Thoracic aorta (tissue), 2 donors: ENCODE data around the gene GRM8. TPM values are rescaled to one million over a fixed set of nuclear protein-coding genes. Genes with fewer than 3 reads are reported as not detected.

Experiments used
- ATAC-seq: fragments of 150-250 bp; one replicate; pipeline ENCODE4 v1.8.0; 2017; ENCODE audit warnings: low read depth; ENCODE audit not compliant: insufficient number of reproducible peaks, low FRiP score
- DNase-seq: peaks from one replicate; pipeline ENCODE4 v3.0.0-alpha.2; 2020; ENCODE audit warnings: low spot score
- H3K27ac ChIP-seq, 2 donors: fragments of 200-600 bp; sonication (generic); 1 replicate in 1 of 2; 2 replicates in 1 of 2; pipeline ENCODE4 v1.5.1; 2016; ENCODE audit warnings: mild to moderate bottlenecking in 2 of 2, moderate library complexity in 2 of 2
- H3K27me3 ChIP-seq: fragments of 200-600 bp; sonication (generic); replicated peaks from 2 replicates; pipeline ENCODE4 v1.6.0; 2016; ENCODE audit warnings: mild to moderate bottlenecking; ENCODE audit not compliant: insufficient read depth
- H3K36me3 ChIP-seq: fragments of 200-600 bp; sonication (generic); one replicate; pipeline ENCODE4 v1.5.1; 2016
- H3K4me1 ChIP-seq, 2 donors: fragments of 200-600 bp; sonication (generic); 1 replicate in 1 of 2; 2 replicates in 1 of 2; pipeline versions ENCODE4 v1.5.1 to v1.6.0; 2016; ENCODE audit warnings: low read depth in 2 of 2, mild to moderate bottlenecking in 1 of 2; ENCODE audit not compliant: control insufficient read depth in 1 of 2
- H3K4me3 ChIP-seq: fragments of 200-600 bp; sonication (generic); 2 replicates; pipeline ENCODE4 v1.5.1; 2016; ENCODE audit warnings: mild to moderate bottlenecking
- H3K9me3 ChIP-seq: fragments of 200-600 bp; sonication (generic); 2 replicates; pipeline ENCODE4 v1.5.1; 2016
- CTCF ChIP-seq: fragments of 200-600 bp; sonication (generic); IDR thresholded peaks from one replicate; pipeline ENCODE4 v1.5.1; 2019; ENCODE audit warnings: antibody characterized with exemption
- total RNA-seq, 2 donors: library from RNA; depleted of rRNA; stranded (reverse); fragments of >200 nt; gene quantifications; one replicate each; pipeline versions ENCODE4 v1.1.0 to v1.2.3, GENCODE V29; 2016

GRM8 gene
- total RNA-seq, 2 donors from 2014 or later, result not detected

GRCh38 chr7:127266047-127266446 lies 13.3 kb upstream of the GRM8 start:
- no peak for ATAC-seq
- Histone ChIP-seq H3K4me1 (no peaks in the 10 kb centered on the region), H3K36me3 (no peaks in the 10 kb centered on the region), H3K27me3 (no peaks in the 10 kb centered on the region), H3K9me3 (no peaks in the 10 kb centered on the region), H3K4me3 (no peak overlapping the region), H3K27ac (no peak overlapping the region)
- DNase-seq, result no peak
- no peak for TF ChIP-seq CTCF

DNA sequence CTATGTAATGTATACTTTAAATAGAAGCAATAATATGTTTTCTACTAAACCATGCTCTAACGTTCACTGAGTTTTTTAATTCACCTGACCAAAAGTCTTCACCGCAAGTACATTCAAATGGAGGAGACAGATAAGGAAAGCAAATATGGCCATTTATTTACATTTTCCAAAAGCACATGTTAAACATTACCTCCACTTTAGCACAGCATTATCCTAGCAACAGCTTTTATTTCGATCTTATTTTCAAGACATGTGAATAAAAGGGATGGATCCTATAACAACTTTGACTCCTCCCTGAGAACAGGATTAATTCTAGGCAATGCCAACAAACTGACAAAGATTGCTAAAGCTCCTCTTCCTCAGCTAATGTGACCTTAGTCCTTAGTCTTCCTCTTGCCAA lies 11.5 kb upstream of the GRM8 start:
- no peaks in the 10 kb centered on the region for H3K9me3 ChIP-seq
- DNase-seq, result no peak
- no peak for ATAC-seq
- H3K4me3 ChIP-seq, result no peak overlapping the region
- no peak overlapping the region for H3K27ac ChIP-seq
- H3K27me3 ChIP-seq, result no peaks in the 10 kb centered on the region
- H3K36me3 ChIP-seq, result no peaks in the 10 kb centered on the region
- no peak for TF ChIP-seq CTCF
- H3K4me1 ChIP-seq, result no peaks in the 10 kb centered on the region

DNA sequence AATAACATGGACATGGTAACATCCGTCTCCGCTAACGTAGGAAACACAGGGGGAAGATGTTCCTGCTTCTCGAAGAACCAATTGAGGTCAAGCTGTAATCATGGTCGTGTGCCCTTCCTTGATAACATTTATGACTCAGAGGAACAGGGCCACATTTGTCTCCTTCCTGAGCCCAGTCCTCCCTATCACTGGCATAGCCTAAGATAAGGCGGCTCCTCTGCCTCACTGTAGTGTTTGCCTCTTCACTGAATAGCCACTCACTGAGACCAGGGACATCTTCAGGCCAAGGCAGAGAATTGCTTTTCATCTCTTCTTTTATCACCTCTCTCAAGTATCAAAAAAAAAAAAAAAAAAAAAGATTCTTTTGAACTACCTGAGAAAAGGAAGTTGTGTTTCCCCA lies 5.4 kb upstream of the GRM8 start:
- no peaks in the 10 kb centered on the region for H3K27me3 ChIP-seq

GRCh38 chr7:127257086-127257485 lies 4.3 kb upstream of the GRM8 start:
- no peak for TF ChIP-seq CTCF
- ATAC-seq (no peak), DNase-seq (no peak)
- peaks cover 5 to 7% of the 10 kb centered on the region in 2 donors for H3K4me1 ChIP-seq
- no peaks in the 10 kb centered on the region for H3K27me3 ChIP-seq
- H3K4me3 ChIP-seq, result no peak overlapping the region
- H3K36me3 ChIP-seq, result no peaks in the 10 kb centered on the region
- no peaks in the 10 kb centered on the region for H3K9me3 ChIP-seq
- H3K27ac ChIP-seq, result no peak overlapping the region

More for the DNA sequence above, 5.4 kb upstream of the GRM8 start:
- no peak overlapping the region for H3K4me3 ChIP-seq
- TF ChIP-seq CTCF, result no peak
- H3K27ac ChIP-seq, result no peak overlapping the region
- DNase-seq, result no peak
- no peak for ATAC-seq
- H3K9me3 ChIP-seq, result no peaks in the 10 kb centered on the region
- H3K36me3 ChIP-seq, result no peaks in the 10 kb centered on the region
- H3K4me1 ChIP-seq, result no peaks in the 10 kb centered on the region

GRCh38 chr7:127256041-127256725 lies 3.4 kb upstream of the GRM8 start:
- no peaks in the 10 kb centered on the region for H3K9me3 ChIP-seq
- peaks cover 8 to 16% of the 10 kb centered on the region in 2 donors for H3K4me1 ChIP-seq
- H3K27me3 ChIP-seq, result no peaks in the 10 kb centered on the region
- H3K36me3 ChIP-seq, result no peaks in the 10 kb centered on the region
- H3K4me3 ChIP-seq, result no peak overlapping the region
- TF ChIP-seq CTCF, result no peak
- H3K27ac ChIP-seq, result no peak overlapping the region
- no peak for ATAC-seq
- no peak for DNase-seq
